ENCODE measurements around the gene CA9. TPM values are rescaled to one million over a fixed set of nuclear protein-coding genes. Genes with fewer than 3 reads are reported as not detected.

Gene CA9
- total and polyA plus RNA-seq, 9 of the 15 experiments (the other 6 are each of a cell fraction or from before 2014, with no cell fraction given) = 0.15 to 10.6 (median 0.60) TPM; not detected in 4

- H3K27ac ChIP-seq (ENCODE audit: extremely low read depth, low read depth, low read length) = no peak overlapping the region
- ATAC-seq (no peak), DNase-seq (ENCODE audit: extremely low read depth in 1 of 4, low spot score in 3 of 4) (no peak), FAIRE-seq (no peak)
- no peaks in the 10 kb centered on the region for H4K20me1 ChIP-seq (replicated peaks; ENCODE audit: control insufficient read depth, insufficient read depth, low read length)
- in situ Hi-C loops (cut with MboI) (no loop called here), intact Hi-C loops (cut with micrococcal nuclease) (no loop called here)
- H2AFZ ChIP-seq (ENCODE audit: low read depth, low read length) = no peak overlapping the region
- BruUV-seq (replicated peaks) = no TSS peak
- H3K4me2 ChIP-seq (ENCODE audit: insufficient read depth, low read length) = no peak overlapping the region
- H3K36me3 ChIP-seq (ENCODE audit: control insufficient read depth, insufficient read depth, low read length) = no peaks in the 10 kb centered on the region
- ChIA-PET CTCF (ENCODE audit: low intra/inter-chr PET ratio) (no interaction called here), POLR2A (interaction anchor here (1.0 kb wide), 1 partner anchor 15 kb away, joined by 4 read pairs; no protein-coding TSS in a partner anchor)
- no peaks in the 10 kb centered on the region for H3K27me3 ChIP-seq (ENCODE audit: control insufficient read depth in 2 of 2, insufficient read depth in 2 of 2, low read length in 2 of 2)
- H3K79me2 ChIP-seq (ENCODE audit: control insufficient read depth, insufficient read depth, low read length) = no peaks in the 10 kb centered on the region
- peaks cover 0 to 15% of the 10 kb centered on the region in 2 experiments; a peak in 4 of 5 replicates for H3K4me1 ChIP-seq (replicated peaks in 1 of 2; ENCODE audit: control insufficient read depth in 2 of 2, insufficient read depth in 2 of 2, low read length in 2 of 2)
- no peaks in the 10 kb centered on the region for H3K9me1 ChIP-seq (ENCODE audit: control insufficient read depth, insufficient read depth, low read length)
- no peak overlapping the region for H3K4me3 ChIP-seq
- 66% methylated on average over 7 of the region's 51 CpGs for WGBS (ENCODE audit: insufficient coverage, low coverage, missing lambda C conversion rate)
- no peaks in the 10 kb centered on the region for H3K9me3 ChIP-seq (replicated peaks; ENCODE audit: control insufficient read depth, insufficient read depth, low read depth, low read length)
- H3K9ac ChIP-seq (ENCODE audit: insufficient read depth in 1 of 2, low read depth in 2 of 2, low read length in 2 of 2) = no peak overlapping the region
- TF ChIP-seq HLTF (IDR thresholded peaks at IDR 0.05) (no peak), SIN3A (IDR thresholded peaks at IDR 0.05; ENCODE audit: borderline replicate concordance in 2 of 2, control insufficient read depth in 1 of 2, low read depth in 2 of 2, low read length in 2 of 2) (no peak), SREBF1 (IDR thresholded peaks at IDR 0.05; ENCODE audit: borderline replicate concordance, low read depth, low read length) (no peak), CCAR2 (IDR thresholded peaks at IDR 0.05; ENCODE audit: low read depth, low read length) (no peak), HOXB6 (CRISPR knock-in tag; IDR thresholded peaks at IDR 0.05; ENCODE audit: borderline replicate concordance) (no peak), IFI16 (CRISPR knock-in tag; IDR thresholded peaks at IDR 0.05) (no peak), ZFP1 (CRISPR knock-in tag; IDR thresholded peaks at IDR 0.05) (no peak), CBX2 (IDR thresholded peaks at IDR 0.05; ENCODE audit: insufficient read depth, low read length, poor library complexity, severe bottlenecking) (no peak), HNRNPL (IDR thresholded peaks at IDR 0.05; ENCODE audit: low read depth, low read length) (no peak), POLR3A (IDR thresholded peaks at IDR 0.05; ENCODE audit: borderline replicate concordance, extremely low read depth, insufficient read depth, insufficient read length) (no peak), ESRRB (CRISPR knock-in tag; IDR thresholded peaks at IDR 0.05; ENCODE audit: borderline replicate concordance) (no peak), ZFP30 (CRISPR knock-in tag; IDR thresholded peaks at IDR 0.05; ENCODE audit: borderline replicate concordance) (no peak), GABPA (tag; conservative IDR thresholded peaks at IDR 0.05; ENCODE audit: low read depth) (no peak), HDAC8 (tag; IDR thresholded peaks at IDR 0.05) (no peak), JUNB (CRISPR knock-in tag; conservative IDR thresholded peaks at IDR 0.05) (no peak), ZNF140 (CRISPR knock-in tag; IDR thresholded peaks at IDR 0.05) (no peak)
- TF ChIP-seq, protein P1, sequence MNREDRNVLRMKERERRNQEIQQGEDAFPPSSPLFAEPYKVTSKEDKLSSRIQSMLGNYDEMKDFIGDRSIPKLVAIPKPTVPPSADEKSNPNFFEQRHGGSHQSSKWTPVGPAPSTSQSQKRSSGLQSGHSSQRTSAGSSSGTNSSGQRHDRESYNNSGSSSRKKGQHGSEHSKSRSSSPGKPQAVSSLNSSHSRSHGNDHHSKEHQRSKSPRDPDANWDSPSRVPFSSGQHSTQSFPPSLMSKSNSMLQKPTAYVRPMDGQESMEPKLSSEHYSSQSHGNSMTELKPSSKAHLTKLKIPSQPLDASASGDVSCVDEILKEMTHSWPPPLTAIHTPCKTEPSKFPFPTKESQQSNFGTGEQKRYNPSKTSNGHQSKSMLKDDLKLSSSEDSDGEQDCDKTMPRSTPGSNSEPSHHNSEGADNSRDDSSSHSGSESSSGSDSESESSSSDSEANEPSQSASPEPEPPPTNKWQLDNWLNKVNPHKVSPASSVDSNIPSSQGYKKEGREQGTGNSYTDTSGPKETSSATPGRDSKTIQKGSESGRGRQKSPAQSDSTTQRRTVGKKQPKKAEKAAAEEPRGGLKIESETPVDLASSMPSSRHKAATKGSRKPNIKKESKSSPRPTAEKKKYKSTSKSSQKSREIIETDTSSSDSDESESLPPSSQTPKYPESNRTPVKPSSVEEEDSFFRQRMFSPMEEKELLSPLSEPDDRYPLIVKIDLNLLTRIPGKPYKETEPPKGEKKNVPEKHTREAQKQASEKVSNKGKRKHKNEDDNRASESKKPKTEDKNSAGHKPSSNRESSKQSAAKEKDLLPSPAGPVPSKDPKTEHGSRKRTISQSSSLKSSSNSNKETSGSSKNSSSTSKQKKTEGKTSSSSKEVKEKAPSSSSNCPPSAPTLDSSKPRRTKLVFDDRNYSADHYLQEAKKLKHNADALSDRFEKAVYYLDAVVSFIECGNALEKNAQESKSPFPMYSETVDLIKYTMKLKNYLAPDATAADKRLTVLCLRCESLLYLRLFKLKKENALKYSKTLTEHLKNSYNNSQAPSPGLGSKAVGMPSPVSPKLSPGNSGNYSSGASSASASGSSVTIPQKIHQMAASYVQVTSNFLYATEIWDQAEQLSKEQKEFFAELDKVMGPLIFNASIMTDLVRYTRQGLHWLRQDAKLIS (CRISPR knock-in tag; IDR thresholded peaks at IDR 0.05) = no peak
- TF ChIP-seq, protein P2, sequence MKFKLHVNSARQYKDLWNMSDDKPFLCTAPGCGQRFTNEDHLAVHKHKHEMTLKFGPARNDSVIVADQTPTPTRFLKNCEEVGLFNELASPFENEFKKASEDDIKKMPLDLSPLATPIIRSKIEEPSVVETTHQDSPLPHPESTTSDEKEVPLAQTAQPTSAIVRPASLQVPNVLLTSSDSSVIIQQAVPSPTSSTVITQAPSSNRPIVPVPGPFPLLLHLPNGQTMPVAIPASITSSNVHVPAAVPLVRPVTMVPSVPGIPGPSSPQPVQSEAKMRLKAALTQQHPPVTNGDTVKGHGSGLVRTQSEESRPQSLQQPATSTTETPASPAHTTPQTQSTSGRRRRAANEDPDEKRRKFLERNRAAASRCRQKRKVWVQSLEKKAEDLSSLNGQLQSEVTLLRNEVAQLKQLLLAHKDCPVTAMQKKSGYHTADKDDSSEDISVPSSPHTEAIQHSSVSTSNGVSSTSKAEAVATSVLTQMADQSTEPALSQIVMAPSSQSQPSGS (CRISPR knock-in tag; IDR thresholded peaks at IDR 0.05) = no peak
Measured at GRCh38 chr9:35675732-35676392, 2.1 kb downstream of the CA9 start.

All from K562 (cell line).